Measurements from ENCODE around the gene SUSD2.

- TF ChIP-seq CTCF (IDR thresholded peaks at IDR 0.05) = peak; percentile 19; the same call in 1 of the 2 replicates
- TF ChIP-seq MAX (CRISPR knock-in tag; IDR thresholded peaks at IDR 0.05) = no peak
- TF ChIP-seq E2F4 (CRISPR knock-in tag; IDR thresholded peaks at IDR 0.05; ENCODE audit: borderline replicate concordance, low read depth) = no peak
- no peak for TF ChIP-seq RELA (CRISPR knock-in tag; IDR thresholded peaks at IDR 0.05; ENCODE audit: borderline replicate concordance)
- TF ChIP-seq CBFB (CRISPR knock-in tag; IDR thresholded peaks at IDR 0.05; ENCODE audit: low read depth) = no peak
- no peak for TF ChIP-seq ZNF425 (CRISPR knock-in tag; conservative IDR thresholded peaks at IDR 0.05)
- no peak for TF ChIP-seq ARID4B (CRISPR knock-in tag; IDR thresholded peaks at IDR 0.05; ENCODE audit: borderline replicate concordance)
- TF ChIP-seq CREB1 (CRISPR knock-in tag; IDR thresholded peaks at IDR 0.05) = no peak
- TF ChIP-seq ZBTB21 (CRISPR knock-in tag; IDR thresholded peaks at IDR 0.05; ENCODE audit: borderline replicate concordance) = no peak
- no peak for TF ChIP-seq E2F1 (CRISPR knock-in tag; IDR thresholded peaks at IDR 0.05)
- no peak for TF ChIP-seq ZSCAN18 (CRISPR knock-in tag; IDR thresholded peaks at IDR 0.05)
These were observed 2.5 kb upstream of the SUSD2 start for GRCh38 chr22:24178502-24179440.

Data from WTC11 (cell line).